OCI-LY7 (cell line): ENCODE data around the gene ACADVL.

Source experiments
- CTCF ChIP-seq: fragments of 200-600 bp; sonication (generic); conservative IDR thresholded peaks from 2 replicates; pipeline ENCODE4 v1.5.1; 2014; ENCODE audit warnings: mild to moderate bottlenecking, antibody characterized with exemption, low read length, moderate library complexity, mixed read lengths
- EZH2phosphoT487 ChIP-seq: fragments of 200-600 bp; sonication (generic); IDR thresholded peaks from 2 replicates; pipeline ENCODE4 v1.6.1; 2018; ENCODE audit warnings: low read depth, borderline replicate concordance, mild to moderate bottlenecking, mixed run types, antibody characterized with exemption, low read length, moderate library complexity, mixed read lengths

GRCh38 chr17:7179317-7180254, 40.2 kb upstream of the ACADVL start, which contains the start of gene ASGR1:
- TF ChIP-seq CTCF = no peak
- TF ChIP-seq EZH2phosphoT487 = no peak
